Esophagus muscularis mucosa (tissue), 4 donors: ENCODE measurements around the gene NUCKS1.

Experiments used
- CTCF ChIP-seq, 3 experiments: fragments of 200-600 bp in 2 of 3; fragments of 450-650 bp in 1 of 3; sonication (generic) in 2 of 3; IDR thresholded peaks; one replicate each; pipeline ENCODE4 v1.5.1; 2017 to 2019; ENCODE audit warnings: antibody characterized with exemption in 3 of 3, mild to moderate bottlenecking in 2 of 3, moderate library complexity in 1 of 3
- EP300 ChIP-seq: sonication (generic); formaldehyde crosslinking; IDR thresholded peaks from one replicate; pipeline ENCODE4 v1.6.1; 2017; ENCODE audit warnings: antibody characterized with exemption
- POLR2A ChIP-seq: fragments of 450-650 bp; IDR thresholded peaks from one replicate; pipeline ENCODE4 v1.6.1; 2017; ENCODE audit warnings: antibody characterized with exemption, moderate library complexity, mild to moderate bottlenecking, low read depth
- POLR2AphosphoS5 ChIP-seq, 2 donors: sonication (generic); formaldehyde crosslinking; IDR thresholded peaks; one replicate each; pipeline ENCODE4 v1.6.1; 2017; ENCODE audit warnings: antibody characterized with exemption in 2 of 2

DNA sequence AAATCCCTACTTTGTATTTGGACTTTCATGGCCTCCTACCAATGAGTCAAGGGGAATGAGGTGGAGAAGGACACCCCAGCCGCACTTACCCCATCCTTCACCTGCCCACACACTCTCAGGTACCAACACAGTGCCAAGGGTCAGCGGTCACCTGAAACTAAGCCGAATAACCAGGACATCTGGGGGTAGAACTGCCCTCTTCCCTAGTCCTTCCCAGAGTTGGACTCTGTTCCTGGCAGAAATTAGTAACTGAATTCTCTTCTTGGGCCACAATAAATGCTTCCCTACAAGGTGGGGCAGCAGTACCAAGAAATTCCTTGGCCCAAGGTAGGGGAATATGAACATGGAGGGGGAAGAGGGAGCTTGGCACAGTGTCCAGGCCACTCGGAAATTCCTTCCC lies 77.0 kb downstream of the NUCKS1 start:
- TF ChIP-seq CTCF (IDR thresholded peaks at IDR 0.05) (no peak), POLR2A (no peak), POLR2AphosphoS5 (IDR thresholded peaks at IDR 0.05) (no peak), EP300 (no peak)
